Measurements from ENCODE around the gene DHCR24. TPM values are rescaled to one million over a fixed set of nuclear protein-coding genes. Genes with fewer than 3 reads are reported as not detected.

DHCR24 gene
- total RNA-seq, 2 donors from 2014 or later, result 13.4 to 20.4 TPM

- DNase-seq (ENCODE audit: low spot score), result no peak
- H3K4me3 ChIP-seq, result no peak overlapping the region
- no peak overlapping the region for H3K27ac ChIP-seq
- H3K36me3 ChIP-seq, result no peaks in the 10 kb centered on the region
- H3K9me3 ChIP-seq, result no peaks in the 10 kb centered on the region
- no peaks in the 10 kb centered on the region for H3K27me3 ChIP-seq
- no peaks in the 10 kb centered on the region for H3K4me1 ChIP-seq
- TF ChIP-seq, protein P1, sequence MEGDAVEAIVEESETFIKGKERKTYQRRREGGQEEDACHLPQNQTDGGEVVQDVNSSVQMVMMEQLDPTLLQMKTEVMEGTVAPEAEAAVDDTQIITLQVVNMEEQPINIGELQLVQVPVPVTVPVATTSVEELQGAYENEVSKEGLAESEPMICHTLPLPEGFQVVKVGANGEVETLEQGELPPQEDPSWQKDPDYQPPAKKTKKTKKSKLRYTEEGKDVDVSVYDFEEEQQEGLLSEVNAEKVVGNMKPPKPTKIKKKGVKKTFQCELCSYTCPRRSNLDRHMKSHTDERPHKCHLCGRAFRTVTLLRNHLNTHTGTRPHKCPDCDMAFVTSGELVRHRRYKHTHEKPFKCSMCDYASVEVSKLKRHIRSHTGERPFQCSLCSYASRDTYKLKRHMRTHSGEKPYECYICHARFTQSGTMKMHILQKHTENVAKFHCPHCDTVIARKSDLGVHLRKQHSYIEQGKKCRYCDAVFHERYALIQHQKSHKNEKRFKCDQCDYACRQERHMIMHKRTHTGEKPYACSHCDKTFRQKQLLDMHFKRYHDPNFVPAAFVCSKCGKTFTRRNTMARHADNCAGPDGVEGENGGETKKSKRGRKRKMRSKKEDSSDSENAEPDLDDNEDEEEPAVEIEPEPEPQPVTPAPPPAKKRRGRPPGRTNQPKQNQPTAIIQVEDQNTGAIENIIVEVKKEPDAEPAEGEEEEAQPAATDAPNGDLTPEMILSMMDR (IDR thresholded peaks at IDR 0.05), result no peak
These were observed 33.8 kb downstream of the DHCR24 start for GRCh38 chr1:54853096-54853792.

DNA sequence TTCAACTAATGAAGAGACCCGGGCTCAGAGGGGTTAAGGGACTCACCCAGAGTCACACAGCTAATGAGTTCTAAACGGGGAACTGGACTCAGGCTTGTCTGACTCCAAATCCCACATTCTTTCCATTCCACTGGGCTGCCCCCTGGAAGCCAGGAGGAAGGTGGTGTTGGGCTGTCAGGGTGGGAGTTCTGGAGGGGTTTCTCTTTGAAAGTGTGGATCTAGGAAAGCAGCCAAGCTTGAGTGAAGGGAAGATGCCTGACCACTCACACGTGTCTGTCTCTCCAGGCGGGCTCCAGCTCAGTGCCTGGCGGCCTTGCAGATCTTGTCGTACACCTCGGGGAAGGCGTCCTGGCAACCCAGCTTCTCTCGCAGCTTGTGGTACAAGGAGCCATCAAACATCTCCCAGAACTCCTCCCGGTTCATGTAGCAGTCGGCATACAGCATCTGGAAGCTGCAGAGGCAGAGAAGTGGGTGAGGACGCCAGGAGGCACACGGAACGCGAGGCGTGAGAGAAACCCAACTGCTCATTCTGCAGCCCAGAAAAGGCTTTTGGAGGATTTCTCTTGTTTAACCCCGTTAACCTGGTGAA is 35.0 kb downstream of the DHCR24 start:
- TF ChIP-seq, protein P1 (IDR thresholded peaks at IDR 0.05), result no peak
- no peak for DNase-seq (ENCODE audit: low spot score)

GRCh38 chr1:54851406-54851805 is 35.6 kb downstream of the DHCR24 start:
- H3K4me3 ChIP-seq, result no peak overlapping the region
- H3K27ac ChIP-seq, result no peak overlapping the region
- no peaks in the 10 kb centered on the region for H3K36me3 ChIP-seq

More for the DNA sequence above, 35.0 kb downstream of the DHCR24 start:
- Histone ChIP-seq H3K9me3 (no peaks in the 10 kb centered on the region), H3K27ac (no peak overlapping the region), H3K27me3 (no peaks in the 10 kb centered on the region), H3K36me3 (no peaks in the 10 kb centered on the region), H3K4me3 (no peak overlapping the region), H3K4me1 (no peaks in the 10 kb centered on the region)

GRCh38 chr1:54850737-54851136 is 36.3 kb downstream of the DHCR24 start:
- Histone ChIP-seq H3K27me3 (no peaks in the 10 kb centered on the region), H3K4me3 (no peak overlapping the region), H3K4me1 (no peaks in the 10 kb centered on the region), H3K36me3 (no peaks in the 10 kb centered on the region), H3K9me3 (no peaks in the 10 kb centered on the region), H3K27ac (no peak overlapping the region)
- DNase-seq (ENCODE audit: low spot score), result no peak
- TF ChIP-seq, protein P1 (IDR thresholded peaks at IDR 0.05), result no peak

More at GRCh38 chr1:54851406-54851805, 35.6 kb downstream of the DHCR24 start:
- H3K4me1 ChIP-seq, result no peaks in the 10 kb centered on the region
- TF ChIP-seq, protein P1 (IDR thresholded peaks at IDR 0.05), result no peak
- H3K27me3 ChIP-seq, result no peaks in the 10 kb centered on the region
- no peaks in the 10 kb centered on the region for H3K9me3 ChIP-seq
- no peak for DNase-seq (ENCODE audit: low spot score)

DNA sequence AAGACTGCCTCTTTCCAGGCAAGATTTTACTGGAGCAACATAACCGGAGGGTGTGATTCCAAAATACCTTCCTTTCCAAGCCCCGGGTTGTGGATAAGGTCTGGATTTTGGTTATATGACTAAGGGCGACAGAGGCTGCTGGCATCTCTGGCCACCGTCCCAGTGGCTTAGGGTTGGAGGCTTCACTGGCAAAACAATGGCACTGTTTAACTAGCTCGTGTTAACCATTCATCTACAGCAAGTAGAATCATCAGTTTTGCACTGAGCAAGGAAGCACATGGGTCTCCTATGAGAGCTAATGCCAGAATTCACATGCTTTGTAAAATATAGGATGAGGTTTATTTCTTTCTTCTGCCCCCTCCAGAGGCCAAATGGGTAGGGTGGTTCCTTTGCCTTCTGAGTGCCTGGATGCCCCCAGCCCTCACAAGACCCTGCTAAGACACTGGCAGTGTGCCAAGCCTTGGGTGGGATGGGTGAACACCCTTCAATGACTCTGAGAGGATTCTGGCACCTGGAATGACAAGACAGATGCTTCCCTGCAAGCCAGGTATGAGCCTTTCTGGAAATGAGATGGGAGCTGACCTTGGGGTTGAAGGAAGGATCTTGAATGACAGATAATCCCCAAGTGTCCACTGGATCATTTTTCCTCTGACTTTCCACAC is 36.8 kb downstream of the DHCR24 start:
- Histone ChIP-seq H3K9me3 (no peaks in the 10 kb centered on the region), H3K27ac (no peak overlapping the region), H3K4me1 (no peaks in the 10 kb centered on the region), H3K27me3 (no peaks in the 10 kb centered on the region), H3K36me3 (no peaks in the 10 kb centered on the region), H3K4me3 (no peak overlapping the region)
- TF ChIP-seq, protein P1 (IDR thresholded peaks at IDR 0.05), result no peak
- DNase-seq (ENCODE audit: low spot score), result no peak

All from right atrium auricular region (tissue), 2 donors.